Neutrophil (primary cell): Measurements from ENCODE around the gene RNF169.

Experiments
- H3K27ac ChIP-seq: fragments of 200-600 bp; sonication (generic); 2 replicates; pipeline ENCODE4 v1.5.1; 2016; ENCODE audit warnings: mild to moderate bottlenecking, moderate library complexity
- H3K27me3 ChIP-seq: fragments of 200-600 bp; sonication (generic); 2 replicates; pipeline ENCODE4 v1.6.0; 2016; ENCODE audit warnings: mild to moderate bottlenecking
- H3K36me3 ChIP-seq: fragments of 200-600 bp; sonication (generic); 2 replicates; pipeline ENCODE4 v1.5.1; 2017
- H3K4me1 ChIP-seq, 2 experiments: fragments of 200-600 bp in 1 of 2; sonication (generic) in 1 of 2; 1 replicate in 1 of 2; 2 replicates in 1 of 2; pipeline versions ENCODE4 v1.5.1 to v1.6.1; 2013 to 2016; ENCODE audit warnings: low read depth in 1 of 2, low read length in 1 of 2, mild to moderate bottlenecking in 1 of 2, moderate library complexity in 1 of 2; ENCODE audit not compliant: control insufficient read depth in 1 of 2, insufficient read depth in 1 of 2
- H3K4me3 ChIP-seq, 2 experiments: fragments of 200-600 bp in 1 of 2; sonication (generic) in 1 of 2; 1 replicate in 1 of 2; 2 replicates in 1 of 2; pipeline ENCODE4 v1.5.1; 2013 to 2016; ENCODE audit warnings: low read depth in 1 of 2, low read length in 1 of 2, mild to moderate bottlenecking in 1 of 2, moderate library complexity in 1 of 2
- H3K9me3 ChIP-seq: fragments of 200-600 bp; sonication (generic); 2 replicates; pipeline ENCODE4 v1.5.1; 2016
- TF ChIP-seq, protein P1 (sequence below): fragments of 200-600 bp; sonication (generic); IDR thresholded peaks from 2 replicates; pipeline ENCODE4 v1.5.1; 2016; ENCODE audit warnings: antibody characterized with exemption

The RNF169 gene

DNA sequence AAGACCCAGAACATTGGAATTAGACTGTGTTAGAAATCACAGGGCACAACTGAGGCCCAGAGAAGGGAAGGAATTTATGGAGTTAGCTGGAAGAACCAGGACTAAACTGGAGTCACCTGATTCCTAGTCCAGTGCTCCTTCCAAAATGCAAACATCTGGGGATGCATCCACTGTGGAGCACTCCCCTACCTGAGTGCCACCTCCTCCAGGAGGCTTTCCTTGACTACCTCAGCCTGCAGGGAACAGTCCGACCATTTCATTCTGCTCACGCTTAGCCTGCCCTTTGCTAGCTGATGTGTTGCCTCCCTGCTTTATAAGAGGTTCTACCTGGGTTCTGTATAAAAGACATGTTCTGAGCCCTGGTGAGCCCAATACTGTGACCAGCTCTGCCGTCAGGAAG is 41.5 kb upstream of the RNF169 start:
- Histone ChIP-seq H3K36me3 (no peaks in the 10 kb centered on the region), H3K4me1 (no peaks in the 10 kb centered on the region), H3K27me3 (no peaks in the 10 kb centered on the region), H3K9me3 (no peaks in the 10 kb centered on the region), H3K27ac (no peak overlapping the region), H3K4me3 (no peak overlapping the region)
- TF ChIP-seq, protein P1, sequence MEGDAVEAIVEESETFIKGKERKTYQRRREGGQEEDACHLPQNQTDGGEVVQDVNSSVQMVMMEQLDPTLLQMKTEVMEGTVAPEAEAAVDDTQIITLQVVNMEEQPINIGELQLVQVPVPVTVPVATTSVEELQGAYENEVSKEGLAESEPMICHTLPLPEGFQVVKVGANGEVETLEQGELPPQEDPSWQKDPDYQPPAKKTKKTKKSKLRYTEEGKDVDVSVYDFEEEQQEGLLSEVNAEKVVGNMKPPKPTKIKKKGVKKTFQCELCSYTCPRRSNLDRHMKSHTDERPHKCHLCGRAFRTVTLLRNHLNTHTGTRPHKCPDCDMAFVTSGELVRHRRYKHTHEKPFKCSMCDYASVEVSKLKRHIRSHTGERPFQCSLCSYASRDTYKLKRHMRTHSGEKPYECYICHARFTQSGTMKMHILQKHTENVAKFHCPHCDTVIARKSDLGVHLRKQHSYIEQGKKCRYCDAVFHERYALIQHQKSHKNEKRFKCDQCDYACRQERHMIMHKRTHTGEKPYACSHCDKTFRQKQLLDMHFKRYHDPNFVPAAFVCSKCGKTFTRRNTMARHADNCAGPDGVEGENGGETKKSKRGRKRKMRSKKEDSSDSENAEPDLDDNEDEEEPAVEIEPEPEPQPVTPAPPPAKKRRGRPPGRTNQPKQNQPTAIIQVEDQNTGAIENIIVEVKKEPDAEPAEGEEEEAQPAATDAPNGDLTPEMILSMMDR = no peak

DNA sequence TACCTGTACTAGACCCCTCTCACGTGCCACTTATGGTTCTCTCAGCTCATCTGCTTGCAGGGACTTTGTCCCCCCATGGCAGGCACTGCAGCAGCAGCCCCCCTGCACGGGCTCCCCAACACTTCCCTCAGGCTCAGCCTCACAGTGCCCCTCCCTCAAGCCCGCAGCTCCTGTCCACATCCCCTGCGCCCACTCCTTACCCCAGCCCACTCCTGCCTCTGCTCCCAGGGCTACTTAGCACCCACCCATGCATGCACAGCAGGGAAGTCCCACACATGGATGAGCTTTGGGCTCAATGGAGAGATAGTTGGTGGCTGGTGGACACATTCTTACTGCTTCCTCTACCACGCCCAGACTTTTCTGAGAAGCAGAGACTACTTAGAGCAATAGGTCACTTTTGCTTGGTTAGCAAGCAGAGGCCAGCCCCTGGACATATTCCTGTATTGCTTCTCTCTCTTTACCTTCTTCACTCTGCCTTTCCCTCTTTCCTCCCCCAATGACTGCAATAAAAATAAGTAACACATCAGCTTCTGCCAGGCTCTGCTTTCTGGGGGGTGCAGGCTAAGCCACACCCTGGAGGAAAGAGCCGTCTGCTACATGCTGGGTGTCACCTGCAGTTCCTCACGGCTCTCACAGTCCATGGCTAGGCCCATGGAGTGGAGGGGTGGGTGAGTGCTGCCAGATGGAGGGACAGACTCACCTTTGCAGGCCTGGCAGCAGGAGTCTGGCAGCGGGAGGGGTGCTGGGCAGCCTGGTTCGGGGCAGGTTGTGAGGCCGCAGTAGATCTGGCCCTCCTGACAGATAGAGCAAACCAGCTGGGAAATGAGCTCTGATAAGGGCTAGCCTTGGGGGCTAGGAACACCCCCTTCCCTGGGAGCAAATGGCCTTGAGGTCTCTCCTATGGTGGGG is 40.8 kb upstream of the RNF169 start:
- H3K9me3 ChIP-seq = no peaks in the 10 kb centered on the region
- no peak overlapping the region for H3K27ac ChIP-seq
- H3K27me3 ChIP-seq = no peaks in the 10 kb centered on the region
- H3K36me3 ChIP-seq = no peaks in the 10 kb centered on the region
- TF ChIP-seq, protein P1 = no peak
- H3K4me3 ChIP-seq = no peak overlapping the region
- no peaks in the 10 kb centered on the region for H3K4me1 ChIP-seq

DNA sequence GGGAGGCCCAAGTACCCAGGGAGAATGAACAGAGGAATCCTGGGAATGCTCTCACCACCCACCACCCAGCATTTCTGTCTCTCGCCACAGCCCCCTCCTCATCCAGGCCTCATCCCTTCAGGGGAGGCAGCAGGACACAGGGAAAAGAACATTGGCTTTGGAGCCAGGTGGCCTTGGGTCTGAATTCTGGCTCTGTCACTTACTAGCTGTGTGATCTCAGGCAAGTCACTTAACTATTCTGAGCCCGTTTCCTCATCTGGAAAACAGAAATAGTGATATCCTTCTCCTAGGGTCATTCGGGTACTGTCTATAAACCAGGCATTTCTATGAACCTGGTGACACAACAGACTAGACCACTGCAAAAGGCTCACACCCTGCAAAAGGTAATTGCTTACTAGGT is 39.5 kb upstream of the RNF169 start:
- TF ChIP-seq, protein P1 = no peak
- H3K27ac ChIP-seq = no peak overlapping the region
- no peaks in the 10 kb centered on the region for H3K9me3 ChIP-seq
- H3K36me3 ChIP-seq = no peaks in the 10 kb centered on the region
- no peaks in the 10 kb centered on the region for H3K4me1 ChIP-seq
- no peak overlapping the region for H3K4me3 ChIP-seq
- no peaks in the 10 kb centered on the region for H3K27me3 ChIP-seq

DNA sequence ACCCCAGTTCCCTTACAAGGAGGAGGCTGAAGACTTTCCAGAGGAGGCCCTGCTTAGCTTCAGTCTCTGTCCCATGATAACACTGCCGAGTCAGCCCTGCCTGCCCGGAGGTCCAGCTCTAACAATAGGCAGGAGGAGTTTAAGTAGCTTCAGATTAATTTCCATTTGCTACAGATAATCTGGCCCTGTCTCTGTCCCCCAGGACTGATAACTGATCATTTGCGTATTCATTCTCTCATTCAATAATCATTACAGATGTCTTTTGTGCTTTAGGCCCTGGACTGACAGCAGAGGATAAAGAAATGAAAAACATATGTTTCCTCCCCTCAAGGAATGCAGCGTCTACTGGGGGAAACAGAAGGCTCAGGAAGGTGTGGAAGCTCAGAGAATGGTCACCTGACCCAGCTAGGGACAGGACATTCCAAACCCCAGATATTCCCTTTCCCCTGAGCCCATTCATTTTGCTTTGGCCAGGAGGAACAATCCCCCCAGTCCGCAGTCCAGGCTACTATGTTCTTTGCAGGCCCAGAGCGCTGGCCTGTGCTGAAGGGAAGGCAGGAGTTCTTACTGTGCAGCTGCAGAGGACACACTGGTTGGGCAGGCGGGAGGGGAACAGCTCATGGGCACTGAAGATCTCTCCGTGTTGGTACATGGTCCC is 38.2 kb upstream of the RNF169 start:
- Histone ChIP-seq H3K9me3 (no peaks in the 10 kb centered on the region), H3K27me3 (no peaks in the 10 kb centered on the region), H3K27ac (no peak overlapping the region), H3K36me3 (no peaks in the 10 kb centered on the region), H3K4me1 (no peaks in the 10 kb centered on the region), H3K4me3 (no peak overlapping the region)
- TF ChIP-seq, protein P1 = no peak

DNA sequence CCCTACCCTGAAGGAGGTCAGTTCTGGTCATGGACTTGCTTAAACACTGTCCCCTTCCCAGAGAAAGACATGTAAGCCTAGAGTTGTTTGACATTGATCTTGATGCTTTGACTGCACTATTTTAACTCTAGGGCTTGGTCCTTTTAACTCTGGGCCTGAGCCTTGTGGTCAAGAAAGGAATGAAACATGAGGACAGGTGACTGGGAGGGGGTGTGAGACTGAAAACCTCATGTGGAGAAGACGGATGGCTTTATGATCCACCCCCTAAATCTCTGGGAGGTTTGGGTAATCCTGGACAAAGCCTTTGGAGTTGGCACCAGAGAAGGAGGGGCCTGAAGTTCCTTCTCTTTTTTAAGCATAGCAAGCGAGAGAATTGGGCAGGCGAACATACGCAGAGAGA is 35.0 kb upstream of the RNF169 start:
- TF ChIP-seq, protein P1 = no peak
- Histone ChIP-seq H3K36me3 (no peaks in the 10 kb centered on the region), H3K9me3 (no peaks in the 10 kb centered on the region), H3K4me1 (no peaks in the 10 kb centered on the region), H3K27me3 (no peaks in the 10 kb centered on the region), H3K4me3 (no peak overlapping the region), H3K27ac (no peak overlapping the region)
